Tibial artery (tissue), 4 donors: Measurements from ENCODE around the gene WDR91.
"Not testable (repeated sequence)": the region's sequence is repeated elsewhere in the genome, so short reads cannot be mapped to it uniquely, and the experiment has no call there.

ENCODE experiments used
- DNase-seq, 2 donors: peaks; one replicate each; pipeline ENCODE4 v3.0.0-alpha.2; 2019
- H3K27ac ChIP-seq, 2 donors: fragments of 200-600 bp; sonication (generic) in 1 of 2; 1 replicate in 1 of 2; 2 replicates in 1 of 2; pipeline ENCODE4 v1.5.1; 2018 to 2019; ENCODE audit warnings: mild to moderate bottlenecking in 1 of 2
- H3K27me3 ChIP-seq, 2 donors: fragments of 200-600 bp; sonication (generic) in 1 of 2; one replicate each; pipeline versions ENCODE4 v1.5.1 to v1.6.0; 2016 to 2019
- H3K36me3 ChIP-seq, 3 donors: fragments of 200-600 bp; sonication (generic) in 2 of 3; one replicate each; pipeline ENCODE4 v1.5.1; 2016 to 2019; ENCODE audit warnings: mild to moderate bottlenecking in 2 of 3
- H3K4me1 ChIP-seq, 4 donors: fragments of 200-600 bp; sonication (generic) in 2 of 4; 1 replicate in 3 of 4; 2 replicates in 1 of 4; pipeline ENCODE4 v1.5.1; 2016 to 2019
- H3K4me3 ChIP-seq, 2 donors: fragments of 200-600 bp; sonication (generic) in 1 of 2; 1 replicate in 1 of 2; 2 replicates in 1 of 2; pipeline ENCODE4 v1.5.1; 2018 to 2019; ENCODE audit warnings: mild to moderate bottlenecking in 2 of 2
- H3K9me3 ChIP-seq, 3 donors: fragments of 200-600 bp; sonication (generic) in 1 of 3; one replicate each; pipeline ENCODE4 v1.5.1; 2016 to 2019
- intact Hi-C: fragments of 100-400 bp; cut with DNase I; formaldehyde crosslinking; loops from one replicate; pipeline ENCODE4 v1.15.0; 2023; ENCODE audit warnings: low total_unique reads
- TF ChIP-seq, protein P1 (sequence below), 2 experiments: fragments of 200-600 bp in 1 of 2; fragments of 450-650 bp in 1 of 2; IDR thresholded peaks; one replicate each; pipeline ENCODE4 v1.5.1; 2017 to 2019; ENCODE audit warnings: antibody characterized with exemption in 2 of 2, mild to moderate bottlenecking in 1 of 2, moderate library complexity in 1 of 2

The WDR91 gene

DNA sequence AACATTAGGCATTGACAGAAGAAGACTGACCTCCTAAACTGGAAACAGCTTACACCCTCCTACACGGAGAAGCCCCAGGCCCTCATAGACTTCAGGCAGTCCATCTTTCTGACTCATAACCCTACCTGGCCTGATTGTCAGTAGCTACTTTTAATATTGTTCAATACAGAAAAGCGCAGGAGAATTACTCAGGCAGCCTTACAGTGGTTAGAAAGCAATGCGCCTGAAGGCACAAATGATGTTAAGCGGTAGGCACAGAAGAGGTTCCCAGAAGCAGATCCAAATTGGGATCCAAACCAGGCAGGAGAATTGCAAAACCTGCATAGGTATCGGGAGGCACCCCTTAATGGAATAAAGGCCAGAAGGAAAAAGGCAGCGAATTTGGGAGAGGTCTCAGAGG, 35.4 kb downstream of the WDR91 start:
- H3K4me3 ChIP-seq = no peak overlapping the region
- DNase-seq = no peak
- TF ChIP-seq, protein P1, sequence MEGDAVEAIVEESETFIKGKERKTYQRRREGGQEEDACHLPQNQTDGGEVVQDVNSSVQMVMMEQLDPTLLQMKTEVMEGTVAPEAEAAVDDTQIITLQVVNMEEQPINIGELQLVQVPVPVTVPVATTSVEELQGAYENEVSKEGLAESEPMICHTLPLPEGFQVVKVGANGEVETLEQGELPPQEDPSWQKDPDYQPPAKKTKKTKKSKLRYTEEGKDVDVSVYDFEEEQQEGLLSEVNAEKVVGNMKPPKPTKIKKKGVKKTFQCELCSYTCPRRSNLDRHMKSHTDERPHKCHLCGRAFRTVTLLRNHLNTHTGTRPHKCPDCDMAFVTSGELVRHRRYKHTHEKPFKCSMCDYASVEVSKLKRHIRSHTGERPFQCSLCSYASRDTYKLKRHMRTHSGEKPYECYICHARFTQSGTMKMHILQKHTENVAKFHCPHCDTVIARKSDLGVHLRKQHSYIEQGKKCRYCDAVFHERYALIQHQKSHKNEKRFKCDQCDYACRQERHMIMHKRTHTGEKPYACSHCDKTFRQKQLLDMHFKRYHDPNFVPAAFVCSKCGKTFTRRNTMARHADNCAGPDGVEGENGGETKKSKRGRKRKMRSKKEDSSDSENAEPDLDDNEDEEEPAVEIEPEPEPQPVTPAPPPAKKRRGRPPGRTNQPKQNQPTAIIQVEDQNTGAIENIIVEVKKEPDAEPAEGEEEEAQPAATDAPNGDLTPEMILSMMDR (IDR thresholded peaks at IDR 0.05) = no peak
- H3K27me3 ChIP-seq = no peaks in the 10 kb centered on the region
- peaks cover 3 to 18% (median 8%) of the 10 kb centered on the region in 4 donors for H3K4me1 ChIP-seq
- peaks cover 2 to 10% (median 9%) of the 10 kb centered on the region in 3 donors for H3K36me3 ChIP-seq
- intact Hi-C loops = no loop called here
- H3K27ac ChIP-seq = no peak overlapping the region
- H3K9me3 ChIP-seq = peaks cover 0 to 8% (median 5%) of the 10 kb centered on the region in 3 donors

DNA sequence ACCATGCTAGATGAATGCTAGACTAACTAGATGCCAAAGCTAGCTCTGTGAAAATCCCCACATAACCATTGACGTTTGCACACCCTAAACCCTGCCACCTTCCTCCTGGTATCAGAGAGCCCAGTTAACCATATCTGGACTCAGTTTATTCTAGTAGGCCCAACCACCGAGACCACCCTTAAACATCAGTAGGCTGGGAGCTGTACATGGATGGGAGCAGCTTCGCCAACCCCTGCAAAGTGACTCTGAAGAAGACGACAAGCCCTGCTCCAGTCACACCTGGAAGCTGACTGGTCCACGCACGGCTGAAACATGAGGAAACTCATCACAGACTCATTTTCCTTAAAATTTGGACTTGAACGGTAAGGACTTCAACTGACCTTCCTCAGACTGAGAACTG, 36.4 kb downstream of the WDR91 start:
- DNase-seq = no peak
- H3K4me3 ChIP-seq = no peak overlapping the region
- TF ChIP-seq, protein P1 (IDR thresholded peaks at IDR 0.05) = no peak
- H3K9me3 ChIP-seq = no peaks in the 10 kb centered on the region
- H3K27me3 ChIP-seq = no peaks in the 10 kb centered on the region
- H3K27ac ChIP-seq = no peak overlapping the region
- H3K4me1 ChIP-seq = peaks cover 3 to 20% (median 8%) of the 10 kb centered on the region in 4 donors
- peaks cover 0 to 7% (median under 1%) of the 10 kb centered on the region in 3 donors for H3K36me3 ChIP-seq
- intact Hi-C loops = loop anchor here (5.0 kb wide), 1 partner anchor 37 kb away; the partner anchor contains the start of gene WDR91

DNA sequence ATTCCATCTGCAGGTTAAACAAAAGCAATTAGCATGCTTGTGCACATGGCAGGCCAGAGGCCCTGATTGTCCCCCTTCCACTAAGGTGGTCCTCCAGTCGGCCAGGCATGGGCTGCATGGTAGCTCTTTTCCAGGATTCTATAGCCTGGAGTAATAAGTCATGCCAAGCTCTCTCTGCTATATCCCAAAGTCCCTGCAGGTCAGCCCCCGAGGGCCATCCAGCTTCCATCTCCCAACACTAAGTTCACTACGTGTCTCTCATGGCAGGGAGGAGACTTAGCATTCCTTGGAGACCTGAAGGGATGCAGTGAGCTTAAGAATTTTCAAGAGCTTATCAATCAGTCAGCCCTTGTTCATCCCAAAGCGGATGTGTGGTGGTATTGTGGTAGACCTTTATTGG, 37.4 kb downstream of the WDR91 start:
- peaks cover 7 to 24% (median 16%) of the 10 kb centered on the region in 4 donors for H3K4me1 ChIP-seq
- not testable (repeated sequence) for H3K4me3 ChIP-seq, H3K36me3 ChIP-seq, H3K9me3 ChIP-seq, H3K27me3 ChIP-seq, H3K27ac ChIP-seq
- DNase-seq = peak in 1 of 2 donors; percentile 38
- intact Hi-C loops = loop anchor here (5.0 kb wide), 1 partner anchor 38 kb away; the partner anchor contains the start of gene WDR91

DNA sequence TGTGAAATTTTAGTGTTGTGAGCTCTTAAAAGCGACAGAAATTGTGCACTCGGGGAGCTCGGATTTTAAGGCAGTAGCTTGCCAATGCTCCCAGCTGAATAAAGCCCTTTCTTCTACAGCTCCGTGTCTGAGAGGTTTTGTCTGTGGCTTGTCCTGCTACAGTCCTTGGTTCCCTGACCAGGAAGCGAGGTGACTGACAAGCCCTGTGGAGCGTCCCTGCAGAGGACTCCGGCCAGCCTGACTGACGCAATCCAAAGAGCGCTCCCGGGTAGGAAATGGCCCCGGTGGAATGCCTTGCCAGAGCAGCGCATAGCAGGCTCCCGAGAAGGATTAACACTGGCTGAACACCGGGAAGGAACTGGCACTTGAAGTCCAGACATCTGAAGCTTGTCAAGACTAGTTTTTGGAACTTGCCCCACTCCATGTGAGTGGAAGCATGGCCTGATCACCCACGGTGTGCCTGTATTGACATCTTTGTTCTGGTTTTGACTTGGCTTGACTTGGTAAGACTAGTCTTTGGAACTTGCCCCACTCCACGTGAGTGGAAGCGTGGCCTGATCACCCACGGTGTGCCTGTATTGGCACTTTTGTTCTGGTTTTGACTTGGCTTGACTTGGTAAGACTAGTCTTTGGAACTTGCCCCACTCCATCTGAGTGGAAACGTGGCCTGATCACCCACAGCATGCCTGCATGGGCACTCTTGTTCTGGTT, 39.6 kb downstream of the WDR91 start:
- H3K4me1 ChIP-seq = peaks cover 7 to 40% (median 35%) of the 10 kb centered on the region in 4 donors
- peak overlapping the region; percentile 78 to 99 for H3K4me3 ChIP-seq
- H3K27ac ChIP-seq = peak overlapping the region; percentile 93 to 97
- peak in 1 of 2 donors; percentile 91 for DNase-seq
- not testable (repeated sequence) for H3K27me3 ChIP-seq, H3K9me3 ChIP-seq
- H3K36me3 ChIP-seq = peaks cover 2 to 23% (median 19%) of the 10 kb centered on the region in 3 donors
- intact Hi-C loops = loop anchor here (2.0 to 5.0 kb wide), 2 partner anchors 41 to 485 kb away; partner anchors contain the start of gene WDR91

DNA sequence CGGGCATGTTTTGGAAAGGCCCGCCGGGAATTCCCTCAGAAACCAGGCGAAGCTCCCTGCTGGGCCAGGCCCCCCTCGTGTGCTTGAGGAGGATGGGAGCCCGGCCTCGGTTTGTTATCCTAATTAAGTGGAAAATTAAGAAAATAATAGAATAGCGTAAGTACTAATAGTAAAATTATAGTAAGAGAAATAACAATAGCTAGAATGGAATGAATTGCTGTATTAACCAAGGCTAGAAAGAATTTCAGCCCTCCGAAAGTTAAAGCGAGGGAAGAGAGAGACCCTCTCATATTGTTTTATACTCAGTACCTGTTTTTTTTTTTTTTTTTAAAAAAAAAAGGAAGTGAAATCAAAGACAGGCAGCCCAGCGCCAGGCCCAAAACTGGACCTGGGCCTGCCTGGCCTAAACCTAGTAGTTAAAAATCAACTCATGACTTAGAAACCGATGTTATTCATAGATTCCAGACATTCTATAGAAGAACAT, 40.3 kb downstream of the WDR91 start:
- H3K4me3 ChIP-seq = peak overlapping the region; percentile 78 to 99
- H3K9me3 ChIP-seq, H3K27me3 ChIP-seq, DNase-seq: not testable (repeated sequence)
- intact Hi-C loops = loop anchor here (2.0 to 5.0 kb wide), 2 partner anchors 41 to 484 kb away; partner anchors contain the start of gene WDR91
- H3K27ac ChIP-seq = peak overlapping the region; percentile 93 to 97
- peaks cover 9 to 28% (median 26%) of the 10 kb centered on the region in 3 donors for H3K36me3 ChIP-seq
- H3K4me1 ChIP-seq = peaks cover 7 to 40% (median 35%) of the 10 kb centered on the region in 4 donors

DNA sequence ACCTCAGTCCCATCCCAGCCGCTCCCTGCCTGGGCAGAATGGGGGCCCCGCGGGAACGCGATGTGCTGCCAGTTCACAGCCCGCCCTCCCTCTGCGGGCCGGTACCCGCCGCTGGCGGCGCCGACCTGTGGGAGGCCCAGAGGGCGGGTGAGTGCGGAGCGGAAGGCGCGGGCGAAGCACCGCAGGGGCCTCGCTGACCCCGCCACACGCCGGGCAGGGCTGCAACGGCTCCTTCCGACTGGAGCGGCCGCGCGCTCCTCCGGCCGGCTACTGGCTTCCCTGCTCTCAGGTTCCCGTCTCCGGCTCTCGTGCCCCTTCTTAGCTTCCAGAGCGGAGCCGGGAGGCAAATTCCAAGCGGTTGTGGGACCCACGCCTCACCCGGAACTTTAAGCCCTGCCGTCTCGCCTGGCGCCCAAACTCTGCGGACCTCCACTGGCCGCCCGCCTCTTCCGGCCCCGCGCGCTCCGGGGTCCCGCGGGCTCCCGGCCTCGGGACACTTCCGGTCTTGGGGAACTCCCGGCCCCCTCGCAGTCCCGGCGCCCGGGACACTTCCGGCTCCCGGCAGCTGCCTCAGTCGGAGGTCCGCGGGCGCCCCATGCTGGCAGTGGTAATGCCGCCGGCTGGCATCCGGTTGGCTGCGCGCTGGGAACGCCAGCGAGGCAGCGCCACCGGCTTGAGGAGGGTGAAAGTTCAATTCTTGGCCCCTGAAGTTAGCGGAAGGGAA, 40.9 kb downstream of the WDR91 start, which contains the start of gene CYREN:
Gene CYREN (minus strand): TSS at position 434 of the 724 bp plus-strand sequence. CDS start 1,785 bp downstream, outside the sequence.
- intact Hi-C loops = loop anchor here (2.0 to 5.0 kb wide), 2 partner anchors 42 to 484 kb away; partner anchors contain the start of gene WDR91
- Histone ChIP-seq H3K4me3 (peak within 1 kb of the TSS; percentile 78 to 99), H3K4me1 (peaks cover 7 to 40% (median 35%) of the 10 kb centered on the region in 4 donors), H3K9me3 (no peaks in the 10 kb centered on the region), H3K27me3 (no peaks in the 10 kb centered on the region), H3K36me3 (peaks cover 12 to 34% (median 32%) of the 10 kb centered on the region in 3 donors), H3K27ac (peak within 1 kb of the TSS; percentile 93 to 97)
- TF ChIP-seq, protein P1 (IDR thresholded peaks at IDR 0.05) = peak; percentile 61 to 71
- peak; percentile 91 to 98 for DNase-seq
